HG02798 (cell line): Measurements from ENCODE around the gene C1orf87.

Experiments
- ATAC-seq: cut with Tn5 transposase; IDR thresholded peaks from one replicate; pipeline ENCODE4 v1.9.1; 2021; ENCODE audit warnings: mild to moderate bottlenecking; ENCODE audit not compliant: unreplicated experiment, poor library complexity

The C1orf87 gene, protein sequence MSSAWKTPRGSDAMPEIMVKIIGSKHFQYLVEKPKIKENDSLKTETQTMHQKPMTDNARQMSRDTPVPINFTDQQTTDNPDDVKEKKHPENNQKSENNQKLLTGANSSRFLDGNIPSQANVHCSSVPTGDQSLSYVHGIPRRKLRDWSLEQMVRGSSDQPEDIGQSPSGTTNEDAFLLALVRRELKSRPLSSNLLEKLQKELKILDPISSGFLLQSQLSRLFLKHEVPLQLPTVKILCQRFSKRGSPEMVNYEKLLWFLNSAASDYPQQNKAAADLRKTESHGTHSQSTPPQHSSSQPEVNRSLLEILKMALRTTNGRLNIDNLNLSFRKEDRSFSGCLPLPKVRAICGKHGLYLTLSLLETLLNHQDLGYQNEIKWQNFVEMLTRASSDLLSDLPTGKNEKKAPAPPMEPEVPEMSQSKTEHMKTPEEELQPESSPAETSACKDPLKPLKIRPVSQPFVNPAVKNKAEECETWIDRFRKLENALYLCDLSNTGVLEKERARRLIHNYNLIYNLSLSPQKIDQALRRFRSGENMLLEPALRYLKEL

DNA sequence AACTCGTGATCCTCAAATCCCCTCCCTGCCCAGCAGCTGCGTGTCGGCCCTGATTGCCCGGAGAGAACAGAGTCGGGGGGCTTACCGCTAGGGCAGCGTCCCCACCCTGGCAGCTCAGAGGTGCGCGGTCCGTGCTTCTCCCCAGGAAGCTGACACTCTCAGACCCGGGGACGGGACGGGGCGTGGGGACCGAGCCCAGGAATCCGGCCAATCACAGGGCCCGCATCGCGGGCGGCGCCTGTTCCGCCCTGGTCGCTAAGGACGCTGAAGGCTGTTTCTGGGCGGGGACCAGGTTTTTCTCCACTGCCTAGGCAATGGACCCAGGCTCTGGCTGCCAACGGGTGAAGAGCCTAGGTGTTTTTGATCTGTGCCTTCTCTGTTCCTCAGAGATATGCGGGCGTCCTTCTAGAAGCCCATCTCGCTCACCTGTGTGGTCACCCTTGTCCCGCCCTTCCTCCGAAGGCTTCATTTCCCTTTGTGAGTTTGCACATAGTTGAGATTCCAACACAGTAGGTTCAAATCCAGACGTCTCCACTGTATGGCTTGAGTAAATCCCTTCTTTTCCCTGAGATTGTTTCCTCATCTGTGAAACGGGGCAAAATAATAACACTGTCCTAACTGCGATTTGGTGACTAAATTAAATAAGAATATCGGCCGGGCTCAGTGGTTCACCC, at the start of gene C1orf87:
C1orf87 (minus strand) TSS at position 166 of the 674 bp plus-strand sequence. CDS start 1,127 bp downstream, outside the sequence.
- ATAC-seq = no peak

DNA sequence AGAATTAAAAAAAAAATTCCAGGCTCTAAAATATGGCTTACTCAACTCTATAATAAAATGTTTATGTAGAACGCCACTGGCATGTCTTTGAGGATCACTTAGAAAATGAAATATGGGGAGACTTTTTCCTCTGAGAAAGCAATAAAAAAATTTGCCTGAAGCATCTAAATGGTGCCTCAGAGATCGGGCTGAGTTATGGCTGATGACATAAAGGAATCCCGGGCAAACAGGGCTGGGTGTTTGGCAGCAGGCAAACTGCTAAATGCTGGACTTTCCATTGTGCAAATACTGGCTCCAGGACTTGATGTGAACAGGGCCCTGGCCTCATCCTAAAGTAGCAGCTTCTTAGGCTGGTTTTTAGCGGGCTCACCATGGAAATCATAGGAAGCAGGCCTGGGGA, 44.5 kb upstream of the C1orf87 start:
- ATAC-seq = no peak

DNA sequence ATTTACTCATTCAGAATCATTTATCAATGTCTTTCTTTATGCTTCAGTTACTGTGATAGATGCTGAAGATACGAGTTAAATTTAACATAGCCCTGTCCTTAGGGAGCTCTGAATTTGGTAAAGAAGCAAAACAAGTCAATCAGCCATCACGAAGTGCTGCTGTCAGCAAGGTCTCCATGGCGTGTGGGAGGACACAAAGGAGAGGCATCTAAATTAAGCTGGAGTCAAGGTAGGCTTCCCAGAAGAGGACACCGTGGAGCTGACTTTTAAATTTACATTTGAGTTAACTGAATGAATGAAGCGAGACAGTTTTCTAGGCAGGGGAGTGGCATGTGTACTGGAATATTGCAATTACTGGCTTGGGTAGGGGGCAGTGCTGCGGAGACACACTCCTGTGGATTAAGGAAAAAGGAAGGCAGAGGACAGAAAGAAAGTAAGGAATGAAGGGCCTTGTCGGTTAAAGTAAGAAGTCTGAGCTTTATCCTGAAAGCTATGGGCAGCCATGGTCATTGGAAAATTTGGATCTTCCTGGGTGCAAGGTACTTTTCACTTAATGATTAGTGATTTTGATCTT, 41.3 kb upstream of the C1orf87 start:
- no peak for ATAC-seq

DNA sequence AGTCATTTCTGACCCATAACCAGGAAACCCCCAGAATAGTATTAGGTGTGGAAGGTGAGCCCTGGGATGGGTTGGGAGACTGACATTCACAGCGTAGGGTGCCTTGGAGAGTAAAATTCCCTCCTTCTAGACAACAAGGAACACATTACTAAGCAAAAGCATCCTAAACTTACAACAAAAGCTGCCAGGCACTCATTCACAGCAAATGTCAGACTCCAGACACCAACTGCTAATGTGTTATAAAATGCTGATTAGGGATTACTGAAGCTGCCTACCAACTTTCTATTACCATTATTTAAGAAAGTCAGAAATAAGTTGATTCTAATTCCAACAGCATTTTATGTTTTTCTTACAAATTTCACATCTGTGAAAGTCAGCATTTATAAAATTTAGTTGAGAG, 40.0 kb upstream of the C1orf87 start:
- no peak for ATAC-seq

DNA sequence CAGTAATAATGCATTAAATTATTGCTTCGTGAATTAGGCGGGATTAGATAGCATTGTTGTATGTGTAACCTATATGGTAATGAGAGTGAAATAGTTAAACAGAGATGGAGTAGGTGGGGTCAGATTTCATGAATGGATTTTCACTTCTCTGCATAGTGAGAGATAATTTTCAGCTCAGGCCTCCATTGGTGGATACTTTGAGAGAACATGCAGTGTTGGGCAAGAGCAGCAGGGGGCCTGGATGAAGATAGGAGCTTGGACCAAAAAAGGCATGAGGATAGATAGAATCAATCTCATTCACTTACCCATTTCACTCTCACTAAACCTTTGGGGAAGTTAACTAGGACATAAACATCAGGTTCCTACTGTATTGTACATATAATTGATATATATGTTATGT, 39.5 kb upstream of the C1orf87 start:
- no peak for ATAC-seq

DNA sequence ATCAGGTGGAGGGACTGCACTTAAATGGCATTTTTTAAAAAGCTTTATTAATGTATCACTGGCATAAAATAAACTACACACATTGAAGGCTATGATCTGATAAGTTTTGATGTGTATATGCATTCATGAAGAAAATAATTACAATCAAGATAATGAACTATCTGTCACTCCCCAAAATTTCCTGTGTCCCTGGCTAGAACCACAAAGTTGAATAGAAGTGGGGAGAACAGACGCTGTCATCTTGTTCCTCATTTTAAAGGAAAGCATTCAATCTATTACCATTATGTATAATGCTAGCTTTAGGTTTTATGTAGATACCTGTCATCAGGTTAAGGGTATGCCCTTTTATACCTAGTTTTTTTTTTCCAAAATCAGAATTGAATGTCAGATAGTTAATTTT, 38.1 kb upstream of the C1orf87 start:
- ATAC-seq = no peak

DNA sequence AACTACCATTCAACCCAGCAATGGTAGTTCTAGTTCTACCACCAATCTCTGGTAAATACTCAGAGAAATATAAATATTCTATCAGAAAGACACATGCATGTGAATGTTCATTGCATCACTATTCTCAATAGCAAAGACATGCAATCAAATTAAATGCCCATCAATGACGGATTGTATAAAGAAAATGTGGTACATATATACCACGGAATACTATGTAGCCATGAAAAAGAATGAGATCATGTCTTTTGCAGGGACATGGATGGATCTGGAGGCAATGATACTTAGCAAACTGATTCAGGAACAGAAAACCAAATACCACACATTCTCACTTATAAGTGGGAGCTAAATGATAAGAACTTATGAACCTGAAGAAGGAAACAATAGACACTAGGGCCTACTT, 37.5 kb upstream of the C1orf87 start:
- ATAC-seq = no peak

DNA sequence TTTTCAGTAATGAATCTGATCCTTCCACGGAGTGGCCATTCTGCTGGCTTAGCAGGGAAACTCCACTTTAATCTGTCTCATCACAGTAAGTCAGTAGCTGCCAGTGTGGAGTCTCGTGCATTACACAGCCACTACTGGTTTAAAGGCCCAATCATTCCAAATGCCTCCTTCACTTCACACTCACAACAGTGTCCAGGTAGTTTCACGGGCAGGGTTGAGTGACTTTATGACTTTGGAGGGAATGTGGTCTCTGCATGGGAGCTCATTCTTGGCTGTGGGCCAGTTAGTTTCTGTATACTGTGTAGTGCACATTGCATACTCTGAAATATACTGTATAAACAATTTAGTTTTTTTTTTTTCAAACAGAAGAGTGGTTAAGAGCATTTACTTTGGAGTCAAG, 34.6 kb upstream of the C1orf87 start:
- ATAC-seq = no peak

DNA sequence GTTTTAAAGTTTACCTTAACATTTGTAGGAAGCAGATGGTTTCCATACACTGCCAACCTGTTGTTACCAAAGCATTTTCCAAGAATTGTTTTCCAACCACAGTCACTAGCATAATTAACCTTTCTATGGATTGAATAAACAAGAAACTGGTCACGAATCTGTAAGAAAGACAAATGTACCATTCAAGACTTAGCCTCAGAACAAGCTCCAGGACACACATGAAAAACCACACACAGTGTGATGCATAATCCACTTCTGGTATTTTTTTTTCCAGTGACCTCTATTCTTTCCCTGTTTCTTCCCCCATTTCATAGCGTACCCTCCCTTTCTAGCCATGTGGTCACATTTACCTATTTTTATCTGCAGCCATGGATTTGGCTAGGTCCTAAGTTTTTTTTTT, 29.6 kb upstream of the C1orf87 start:
- no peak for ATAC-seq

DNA sequence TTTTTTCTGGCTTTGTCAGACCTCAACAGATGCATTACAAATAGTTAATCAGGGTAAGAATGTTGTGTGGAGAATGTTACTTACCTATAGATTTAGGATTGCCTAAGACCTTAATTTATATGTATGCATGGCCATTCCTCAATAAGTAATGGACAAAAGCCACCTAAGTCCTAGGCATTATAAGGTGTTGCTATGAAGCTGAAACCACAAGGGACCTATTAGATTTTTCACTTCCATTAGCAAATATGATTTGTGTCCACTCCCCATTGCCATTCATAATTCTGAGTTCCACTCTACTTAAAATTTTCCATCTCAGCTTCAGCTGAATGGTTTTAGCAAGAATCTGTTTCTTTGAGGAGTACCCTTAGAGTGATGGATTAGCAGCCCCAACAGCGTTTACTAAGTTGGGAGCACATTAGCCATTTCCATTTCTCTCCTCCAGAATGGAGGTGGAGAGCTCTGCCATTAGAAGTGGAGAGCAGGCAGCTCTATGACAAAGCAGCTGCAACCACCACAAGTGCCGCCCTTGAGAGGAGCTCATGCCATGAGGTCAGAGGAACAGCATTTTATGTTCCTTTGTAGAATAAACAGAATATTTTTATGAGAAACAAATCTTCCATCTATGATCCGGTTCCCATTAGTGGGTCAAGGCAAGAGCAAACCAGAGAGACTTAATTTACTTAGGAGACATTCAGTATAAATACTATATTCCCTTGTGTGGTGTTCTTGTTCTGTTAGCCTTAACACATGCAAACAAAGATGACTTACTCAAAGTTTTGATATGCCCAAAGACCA, 28.9 kb upstream of the C1orf87 start:
- no peak for ATAC-seq

DNA sequence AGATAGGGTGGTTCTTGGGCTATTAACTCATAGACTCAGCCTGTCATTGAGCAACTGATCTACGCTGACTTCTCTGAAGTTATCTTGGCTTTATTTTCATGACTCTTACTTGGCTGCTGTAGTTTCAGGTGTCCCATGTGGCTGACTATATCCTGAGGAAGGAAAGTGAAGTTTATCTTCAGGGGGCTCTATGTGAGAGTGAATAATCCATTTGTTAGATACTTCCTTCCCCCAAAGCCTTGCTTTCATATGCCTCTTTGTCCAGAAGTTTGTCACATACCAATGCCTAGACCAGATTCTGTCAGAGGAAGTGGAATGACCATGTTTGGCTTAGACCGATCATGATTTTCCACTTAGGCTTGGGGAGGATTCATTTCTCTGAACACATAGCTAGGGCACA, 27.9 kb upstream of the C1orf87 start:
- no peak for ATAC-seq

DNA sequence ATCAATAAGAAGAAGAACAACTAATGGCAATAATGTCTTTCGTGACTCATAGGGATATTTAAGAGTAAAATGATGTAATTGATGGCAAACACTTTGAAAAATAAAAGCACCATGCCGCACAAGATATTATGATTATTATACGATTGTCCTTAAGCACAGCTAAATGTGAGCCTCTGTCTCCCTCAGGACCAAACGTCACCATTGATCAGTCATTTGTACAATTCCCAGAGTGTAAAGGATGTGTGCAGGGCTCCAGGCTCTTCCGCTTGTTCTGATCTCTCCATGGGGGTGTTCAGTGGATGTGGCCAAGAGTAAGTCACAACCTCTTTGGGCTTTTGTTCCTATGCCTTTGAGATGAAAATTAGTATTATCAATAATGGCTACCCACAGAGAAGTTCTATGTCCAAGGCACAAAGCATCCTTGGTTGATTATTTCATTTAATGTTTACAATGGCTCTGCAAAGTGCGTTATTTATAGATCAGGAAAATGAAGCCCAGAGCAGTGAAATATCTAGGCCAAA, 17.7 kb upstream of the C1orf87 start:
- ATAC-seq = no peak

DNA sequence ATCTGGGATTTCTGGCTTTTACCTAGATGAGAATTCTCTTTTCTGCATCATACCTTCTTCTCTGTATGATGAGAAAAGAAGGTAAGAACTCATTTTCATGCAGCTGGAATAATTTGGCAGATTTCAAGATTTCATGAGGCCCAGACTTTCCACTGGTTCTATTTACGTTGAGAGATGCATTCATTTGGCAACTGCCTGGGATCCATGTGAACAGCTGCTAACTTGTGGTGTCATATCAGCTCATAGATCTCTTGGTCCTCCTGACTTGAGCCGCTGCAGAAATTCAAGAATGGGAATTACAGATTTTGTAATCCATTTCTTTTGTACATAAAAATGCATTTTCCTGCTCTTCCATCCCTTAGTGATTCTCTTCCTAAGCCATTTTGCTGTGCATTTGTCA, 17.1 kb upstream of the C1orf87 start:
- ATAC-seq = no peak

DNA sequence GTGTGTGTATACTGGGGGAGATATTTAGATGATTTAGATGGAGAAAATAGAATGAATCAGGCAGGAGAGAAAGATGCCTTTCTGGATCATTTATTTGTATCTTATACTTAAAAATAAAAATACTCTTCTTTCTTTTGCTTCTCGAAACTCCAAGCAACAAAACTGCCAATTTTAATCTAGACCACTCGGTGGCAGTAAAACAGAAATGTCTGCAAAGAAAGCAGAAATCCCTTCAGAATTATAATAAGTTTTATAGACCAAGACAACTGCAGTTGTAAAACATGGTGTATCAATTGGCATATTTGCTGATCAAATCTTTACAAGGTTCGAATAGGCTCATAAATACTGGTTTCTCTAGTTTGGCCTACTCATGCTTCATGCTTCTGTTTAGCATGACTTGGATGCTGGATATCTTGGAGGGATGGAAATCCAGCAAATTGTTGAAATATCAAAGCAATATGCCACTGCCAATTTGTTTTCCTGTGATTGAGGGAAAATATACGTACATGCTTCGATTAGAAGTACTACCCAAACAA, 15.1 kb upstream of the C1orf87 start:
- no peak for ATAC-seq

DNA sequence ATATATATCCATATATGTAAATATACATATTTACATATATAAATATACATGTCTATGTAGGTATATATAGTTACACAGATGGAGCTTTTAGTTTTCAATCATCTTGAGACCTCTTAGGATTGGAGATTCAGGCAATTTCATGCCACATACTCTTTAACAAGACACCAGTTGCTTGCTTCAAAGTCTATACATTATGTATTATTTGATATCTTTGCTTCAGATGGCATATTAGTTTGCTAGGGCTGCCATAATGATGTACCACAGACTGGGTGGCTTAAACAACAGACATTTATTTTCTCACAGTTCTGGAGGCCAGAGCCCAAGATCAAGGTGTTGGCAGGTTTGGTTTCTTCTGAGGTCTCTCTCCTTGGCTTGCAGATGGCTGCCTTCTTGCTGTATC, 14.1 kb upstream of the C1orf87 start:
- ATAC-seq = no peak

DNA sequence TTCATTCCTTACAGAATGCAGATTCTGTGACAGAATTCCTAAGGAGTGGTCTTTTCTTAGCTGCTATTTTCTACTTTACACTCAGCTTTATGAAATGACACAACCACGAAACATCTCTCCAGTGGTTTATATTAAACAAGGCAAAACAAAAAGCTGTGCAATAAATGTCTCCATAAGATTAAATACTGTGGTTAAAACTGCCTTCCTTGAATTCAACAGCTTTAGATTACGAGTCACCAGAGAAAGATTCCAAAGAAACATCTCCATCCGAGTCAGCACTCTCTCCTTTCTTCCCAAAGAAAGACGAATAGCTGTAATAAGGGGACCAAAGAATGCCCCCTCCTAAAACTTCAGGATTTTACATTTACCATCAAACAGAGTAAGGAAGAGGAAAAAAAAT, 4.6 kb upstream of the C1orf87 start:
- ATAC-seq = no peak

DNA sequence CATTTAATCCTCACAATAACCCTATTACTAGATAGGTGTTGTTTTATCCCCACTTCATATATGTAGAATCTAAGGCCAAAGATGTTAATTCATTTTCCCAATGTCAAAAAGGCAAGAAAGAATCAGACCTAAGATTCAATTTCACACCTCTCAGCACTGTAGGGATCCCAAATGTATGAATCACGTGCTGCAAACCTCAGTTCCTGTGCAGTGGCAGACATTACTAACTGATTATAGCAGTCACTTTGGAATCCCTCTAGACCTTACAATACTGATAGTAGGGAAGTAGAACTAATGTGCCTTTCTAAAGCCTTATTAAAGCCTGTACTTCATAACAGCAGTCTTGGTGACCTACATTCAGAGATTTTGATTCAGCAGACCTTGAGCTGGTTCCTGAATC, 2.3 kb downstream of the C1orf87 start:
- ATAC-seq = no peak

DNA sequence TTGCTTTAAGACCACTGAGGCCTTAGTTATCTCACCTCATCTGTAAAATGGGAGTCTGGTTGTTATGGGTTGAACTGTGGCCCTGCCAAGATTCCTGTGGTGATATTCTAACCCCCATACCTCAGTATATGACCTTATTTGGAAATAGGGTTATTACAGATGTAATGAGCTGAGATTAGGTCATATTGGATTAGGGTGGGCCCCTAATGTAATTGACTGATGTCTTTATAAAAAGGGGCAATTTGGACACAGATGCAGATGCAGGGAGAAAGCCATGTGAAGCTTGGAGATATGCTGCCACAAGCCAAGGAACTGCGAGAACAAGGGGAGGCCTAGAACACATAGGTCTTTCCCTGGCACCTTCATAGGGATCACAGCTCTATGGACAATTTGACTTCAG, 3.9 kb downstream of the C1orf87 start:
- ATAC-seq = no peak

DNA sequence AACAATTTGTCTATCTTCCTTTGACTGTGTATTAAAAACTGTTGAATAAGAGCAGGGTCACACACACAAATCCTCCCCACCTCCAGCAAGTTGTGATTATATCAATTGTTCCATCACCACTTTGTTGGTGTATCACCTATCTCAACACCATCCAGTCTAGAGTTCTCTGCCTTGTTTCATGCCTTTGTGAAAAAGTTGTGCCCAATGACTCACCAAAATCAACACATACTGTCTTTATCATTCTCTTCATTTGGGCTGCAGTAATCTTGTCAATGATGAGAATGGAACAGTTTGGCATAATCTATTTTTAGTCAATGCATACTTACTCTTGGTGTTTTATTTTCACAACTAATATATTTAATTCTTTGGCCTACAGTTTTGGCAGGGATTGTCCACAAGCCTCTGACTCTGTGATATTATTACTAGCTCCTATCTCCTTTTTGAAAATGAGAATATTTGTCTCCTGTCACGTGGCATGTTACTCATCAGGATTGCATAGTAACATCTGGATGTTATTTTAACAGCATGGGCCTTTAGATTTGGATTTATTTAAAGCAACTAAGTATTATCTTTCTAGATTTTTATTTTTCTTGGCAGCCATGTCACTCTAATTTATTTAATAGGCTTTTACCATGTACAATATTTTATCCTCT, 5.1 kb downstream of the C1orf87 start:
- no peak for ATAC-seq

DNA sequence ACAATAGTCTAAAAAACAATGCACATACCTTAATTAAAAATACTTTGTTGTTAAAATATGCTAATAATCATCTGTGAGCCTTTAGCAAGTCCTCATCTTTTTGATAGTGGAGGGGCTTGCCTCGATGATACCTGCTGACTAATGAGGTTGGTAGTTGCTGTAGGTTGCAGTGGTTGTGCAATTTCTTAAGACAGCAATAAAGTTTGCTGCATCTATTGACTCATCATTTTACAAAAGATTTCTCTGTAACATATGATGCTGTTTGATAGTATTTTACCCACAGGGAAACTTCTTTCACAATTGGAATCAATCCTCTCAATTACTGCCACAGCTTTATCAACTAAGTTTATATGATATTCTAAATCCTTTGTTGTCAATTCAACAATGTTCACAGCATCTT, 7.6 kb downstream of the C1orf87 start:
- no peak for ATAC-seq
